ENCODE measurements around the gene HIRA. TPM values are rescaled to one million over a fixed set of nuclear protein-coding genes. Genes with fewer than 3 reads are reported as not detected.
A peak's percentile ranks its signal among the peaks of the same experiment; 100 is the strongest.

The HIRA gene
- total RNA-seq, 4 donors from 2014 or later = 18.8 to 31.6 (median 24.7) TPM

DNA sequence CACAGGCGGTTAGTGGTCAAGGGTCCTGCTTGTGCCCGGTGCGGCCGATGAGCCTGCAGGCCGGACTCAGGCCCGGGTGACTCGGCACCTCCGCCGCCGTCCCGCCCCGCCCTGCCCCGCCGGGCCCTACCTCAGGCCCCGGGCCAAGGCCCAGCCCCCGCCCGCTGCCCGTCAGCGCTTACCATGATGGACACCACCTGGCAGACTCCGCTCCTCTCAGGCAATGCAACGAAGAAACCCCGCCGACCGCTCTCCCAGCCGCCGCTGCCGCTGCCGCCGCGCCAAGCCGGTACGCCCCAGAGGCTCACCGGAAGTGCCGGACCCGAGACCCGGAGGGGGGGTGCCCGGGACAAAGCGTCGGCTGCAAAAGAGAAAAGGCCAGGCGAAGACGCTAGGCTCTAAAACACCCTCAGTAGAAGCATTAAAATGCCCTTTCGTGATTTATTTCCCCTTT is 47.4 kb upstream of the HIRA start, which contains the start of gene UFD1:
UFD1 (minus strand) TSS at position 293 of the 454 bp plus-strand sequence; CDS start at position 185, 108 bp downstream.
- Histone ChIP-seq H3K4me1 (peaks cover 0 to 41% (median 16%) of the 10 kb centered on the region in 4 donors), H3K27ac (peak within 1 kb of the TSS; percentile 90 to 99 (median 93)), H3K4me3 (peak within 1 kb of the TSS; percentile 65 to 97 (median 80)), H3K27me3 (no peaks in the 10 kb centered on the region), H3K9me3 (no peaks in the 10 kb centered on the region), H3K36me3 (peaks cover 0 to 15% (median 0%) of the 10 kb centered on the region in 3 donors)
- TF ChIP-seq POLR2A (IDR thresholded peaks at IDR 0.05) (peak in 1 of 2 donors; percentile 23), EP300 (IDR thresholded peaks at IDR 0.05) (peak in 1 of 2 donors; percentile 77)
- TF ChIP-seq, protein P1, sequence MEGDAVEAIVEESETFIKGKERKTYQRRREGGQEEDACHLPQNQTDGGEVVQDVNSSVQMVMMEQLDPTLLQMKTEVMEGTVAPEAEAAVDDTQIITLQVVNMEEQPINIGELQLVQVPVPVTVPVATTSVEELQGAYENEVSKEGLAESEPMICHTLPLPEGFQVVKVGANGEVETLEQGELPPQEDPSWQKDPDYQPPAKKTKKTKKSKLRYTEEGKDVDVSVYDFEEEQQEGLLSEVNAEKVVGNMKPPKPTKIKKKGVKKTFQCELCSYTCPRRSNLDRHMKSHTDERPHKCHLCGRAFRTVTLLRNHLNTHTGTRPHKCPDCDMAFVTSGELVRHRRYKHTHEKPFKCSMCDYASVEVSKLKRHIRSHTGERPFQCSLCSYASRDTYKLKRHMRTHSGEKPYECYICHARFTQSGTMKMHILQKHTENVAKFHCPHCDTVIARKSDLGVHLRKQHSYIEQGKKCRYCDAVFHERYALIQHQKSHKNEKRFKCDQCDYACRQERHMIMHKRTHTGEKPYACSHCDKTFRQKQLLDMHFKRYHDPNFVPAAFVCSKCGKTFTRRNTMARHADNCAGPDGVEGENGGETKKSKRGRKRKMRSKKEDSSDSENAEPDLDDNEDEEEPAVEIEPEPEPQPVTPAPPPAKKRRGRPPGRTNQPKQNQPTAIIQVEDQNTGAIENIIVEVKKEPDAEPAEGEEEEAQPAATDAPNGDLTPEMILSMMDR (IDR thresholded peaks at IDR 0.05) = peak in 1 of 5 experiments; percentile 17
- DNase-seq (ENCODE audit: low spot score in 2 of 2) = peak; percentile 40 to 53
- 0 to 1% methylated on average over 22 of the region's 42 CpGs for WGBS, 2 donors

- H3K27me3 ChIP-seq = no peaks in the 10 kb centered on the region
- WGBS, 2 donors = 2 to 3% methylated on average over 19 to 25 of the region's 31 CpGs
- peaks cover 0 to 41% (median 16%) of the 10 kb centered on the region in 4 donors for H3K4me1 ChIP-seq
- peak overlapping the region; percentile 65 to 97 (median 80) for H3K4me3 ChIP-seq
- TF ChIP-seq EP300 (IDR thresholded peaks at IDR 0.05) (no peak), POLR2A (IDR thresholded peaks at IDR 0.05) (no peak)
- TF ChIP-seq, protein P1 (IDR thresholded peaks at IDR 0.05) = no peak
- peak overlapping the region; percentile 90 to 99 (median 93) for H3K27ac ChIP-seq
- DNase-seq (ENCODE audit: low spot score in 2 of 2) = no peak
- no peaks in the 10 kb centered on the region for H3K9me3 ChIP-seq
- peaks cover 0 to 22% (median 0%) of the 10 kb centered on the region in 3 donors for H3K36me3 ChIP-seq
Measured at GRCh38 chr22:19478045-19478900, 46.7 kb upstream of the HIRA start.

DNA sequence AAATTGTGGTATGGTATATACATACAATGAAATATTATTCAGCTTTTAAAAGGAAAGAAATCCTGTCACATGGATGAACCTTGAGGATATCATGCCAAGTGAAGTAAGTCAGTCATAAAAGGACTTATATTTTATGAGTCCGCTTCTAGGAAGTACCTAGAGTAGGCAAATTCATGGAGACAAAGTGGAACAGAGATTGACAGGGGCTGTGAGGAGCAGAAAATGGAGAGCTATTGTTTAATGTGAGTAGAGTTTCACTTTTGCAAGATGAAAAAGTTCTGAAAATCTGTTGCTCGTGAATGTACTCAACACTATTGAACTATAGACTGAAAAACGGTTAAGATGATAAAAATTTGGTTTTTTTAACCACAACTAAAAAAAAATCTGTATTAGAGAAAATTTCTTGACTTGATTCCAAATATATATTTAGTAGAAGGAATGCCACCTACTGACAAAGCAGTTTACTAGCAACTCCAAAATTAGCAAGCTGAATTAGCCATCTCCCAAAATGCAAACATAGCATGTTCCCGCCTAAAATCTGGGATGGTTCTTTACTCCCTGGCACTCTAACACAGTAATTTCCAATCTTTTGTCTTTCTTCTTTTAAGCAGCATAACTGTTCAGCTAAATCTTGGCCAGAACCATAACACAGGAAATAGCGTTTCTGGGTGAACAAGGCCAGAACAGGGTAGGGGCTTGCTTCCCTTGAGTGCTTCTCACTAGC is 46.0 kb upstream of the HIRA start:
- no peak for DNase-seq (ENCODE audit: low spot score in 2 of 2)
- peak overlapping the region in 2 of 4 donors; percentile 90 to 99 for H3K27ac ChIP-seq
- H3K9me3 ChIP-seq = no peaks in the 10 kb centered on the region
- peak overlapping the region in 3 of 4 donors; percentile 65 to 97 (median 89) for H3K4me3 ChIP-seq
- H3K27me3 ChIP-seq = no peaks in the 10 kb centered on the region
- H3K36me3 ChIP-seq = peaks cover 0 to 29% (median 0%) of the 10 kb centered on the region in 3 donors
- peaks cover 0 to 41% (median 16%) of the 10 kb centered on the region in 4 donors for H3K4me1 ChIP-seq
- TF ChIP-seq EP300 (IDR thresholded peaks at IDR 0.05) (no peak), POLR2A (IDR thresholded peaks at IDR 0.05) (no peak)
- TF ChIP-seq, protein P1 (IDR thresholded peaks at IDR 0.05) = peak in 1 of 5 experiments; percentile 13
- 22 to 23% methylated on average over 5 of the region's 5 CpGs for WGBS, 2 donors

- H3K27ac ChIP-seq = no peak overlapping the region
- H3K4me1 ChIP-seq = peaks cover 0 to 41% (median 16%) of the 10 kb centered on the region in 4 donors
- H3K36me3 ChIP-seq = peaks cover 0 to 44% (median 0%) of the 10 kb centered on the region in 3 donors
- 64 to 67% methylated on average over 3 of the region's 3 CpGs for WGBS, 2 donors
- TF ChIP-seq POLR2A (IDR thresholded peaks at IDR 0.05) = no peak
- no peak for TF ChIP-seq EP300 (IDR thresholded peaks at IDR 0.05)
- TF ChIP-seq, protein P1 (IDR thresholded peaks at IDR 0.05) = no peak
- no peaks in the 10 kb centered on the region for H3K9me3 ChIP-seq
- no peaks in the 10 kb centered on the region for H3K27me3 ChIP-seq
- no peak for DNase-seq (ENCODE audit: low spot score in 2 of 2)
- H3K4me3 ChIP-seq = no peak overlapping the region
Measured at GRCh38 chr22:19476023-19476422, 44.5 kb upstream of the HIRA start.
